ENCODE measurements around the gene PCBD1.

DNA sequence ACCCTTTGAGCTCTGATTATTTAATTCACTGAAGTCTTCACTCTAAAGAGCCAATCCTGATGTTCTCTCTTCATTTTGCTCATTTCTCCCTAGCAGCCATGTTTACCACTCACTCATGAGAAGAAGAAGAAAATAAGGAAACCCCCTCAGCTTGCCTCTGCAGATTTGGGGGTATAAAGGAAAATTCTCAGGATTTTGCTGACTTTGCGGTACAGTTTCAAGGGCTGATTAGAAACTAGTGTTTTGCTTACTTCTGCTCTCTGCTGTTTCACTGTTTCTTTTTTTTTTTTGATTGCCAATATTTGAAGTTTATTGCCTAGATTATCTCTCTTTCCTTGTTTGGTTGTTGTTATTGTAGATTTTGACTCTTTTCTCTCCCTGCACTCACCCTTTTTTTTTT, 23.4 kb downstream of the PCBD1 start:
- TF ChIP-seq, protein P1, sequence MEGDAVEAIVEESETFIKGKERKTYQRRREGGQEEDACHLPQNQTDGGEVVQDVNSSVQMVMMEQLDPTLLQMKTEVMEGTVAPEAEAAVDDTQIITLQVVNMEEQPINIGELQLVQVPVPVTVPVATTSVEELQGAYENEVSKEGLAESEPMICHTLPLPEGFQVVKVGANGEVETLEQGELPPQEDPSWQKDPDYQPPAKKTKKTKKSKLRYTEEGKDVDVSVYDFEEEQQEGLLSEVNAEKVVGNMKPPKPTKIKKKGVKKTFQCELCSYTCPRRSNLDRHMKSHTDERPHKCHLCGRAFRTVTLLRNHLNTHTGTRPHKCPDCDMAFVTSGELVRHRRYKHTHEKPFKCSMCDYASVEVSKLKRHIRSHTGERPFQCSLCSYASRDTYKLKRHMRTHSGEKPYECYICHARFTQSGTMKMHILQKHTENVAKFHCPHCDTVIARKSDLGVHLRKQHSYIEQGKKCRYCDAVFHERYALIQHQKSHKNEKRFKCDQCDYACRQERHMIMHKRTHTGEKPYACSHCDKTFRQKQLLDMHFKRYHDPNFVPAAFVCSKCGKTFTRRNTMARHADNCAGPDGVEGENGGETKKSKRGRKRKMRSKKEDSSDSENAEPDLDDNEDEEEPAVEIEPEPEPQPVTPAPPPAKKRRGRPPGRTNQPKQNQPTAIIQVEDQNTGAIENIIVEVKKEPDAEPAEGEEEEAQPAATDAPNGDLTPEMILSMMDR (IDR thresholded peaks at IDR 0.05): no peak
- TF ChIP-seq POLR2AphosphoS5 (IDR thresholded peaks at IDR 0.05; ENCODE audit: insufficient read depth in 1 of 2, low read depth in 1 of 2) (no peak), POLR2A (IDR thresholded peaks at IDR 0.05) (no peak)

Measured in vagina (tissue), 2 donors.